Right forelimb (tissue), 1 donor: ENCODE data around the gene ASB18.
"Not testable (repeated sequence)": the region's sequence is repeated elsewhere in the genome, so short reads cannot be mapped to it uniquely, and the experiment has no call there.

Experiments
- DNase-seq: peaks from one replicate; pipeline ENCODE4 v3.0.0-alpha.2; 2018

Gene ASB18

GRCh38 chr2:236264256-236264655 is at the start of gene ASB18:
ASB18 (minus strand) TSS chr2:236264406; CDS start chr2:236264345, 61 bp downstream.
- peak; percentile 47 for DNase-seq

DNA sequence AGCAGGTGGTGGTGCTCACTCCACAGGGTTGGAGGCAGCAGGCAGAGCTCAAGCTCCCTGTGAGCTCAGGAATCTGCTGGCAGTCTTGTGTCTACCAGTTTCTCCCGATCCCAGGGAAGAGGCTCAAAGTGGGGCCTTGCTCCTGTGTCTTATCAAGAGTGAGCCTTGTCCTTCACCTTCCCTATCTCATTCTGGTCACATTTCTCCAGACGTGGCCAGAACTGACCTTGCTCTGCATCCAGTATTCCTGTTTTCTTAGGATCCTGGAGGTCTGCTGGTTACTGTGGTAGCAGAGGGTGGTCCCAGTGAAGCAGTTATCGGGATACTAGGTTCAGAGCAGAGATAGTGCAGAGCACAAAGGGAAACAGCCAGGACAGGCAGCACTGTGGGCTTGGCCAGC is 47.1 kb upstream of the ASB18 start:
- DNase-seq: no peak

DNA sequence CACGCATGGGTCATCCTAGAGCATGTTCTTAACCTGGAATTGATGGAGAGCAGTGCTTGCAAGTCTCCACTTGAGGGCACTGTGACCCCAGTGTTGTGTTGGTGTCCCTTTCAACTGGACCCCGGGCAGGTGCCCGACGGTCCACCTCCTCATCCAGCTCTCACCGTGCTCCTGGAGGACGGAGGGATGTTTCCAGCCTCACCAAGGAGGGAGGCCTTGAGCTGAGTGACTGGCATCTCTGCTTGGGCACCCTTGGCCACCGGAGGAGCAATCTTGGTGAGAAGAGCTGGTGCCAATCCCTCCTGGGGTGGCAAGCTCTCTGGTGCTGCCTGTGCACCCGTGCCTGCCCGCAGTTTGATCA is 45.4 kb upstream of the ASB18 start:
- DNase-seq: no peak

DNA sequence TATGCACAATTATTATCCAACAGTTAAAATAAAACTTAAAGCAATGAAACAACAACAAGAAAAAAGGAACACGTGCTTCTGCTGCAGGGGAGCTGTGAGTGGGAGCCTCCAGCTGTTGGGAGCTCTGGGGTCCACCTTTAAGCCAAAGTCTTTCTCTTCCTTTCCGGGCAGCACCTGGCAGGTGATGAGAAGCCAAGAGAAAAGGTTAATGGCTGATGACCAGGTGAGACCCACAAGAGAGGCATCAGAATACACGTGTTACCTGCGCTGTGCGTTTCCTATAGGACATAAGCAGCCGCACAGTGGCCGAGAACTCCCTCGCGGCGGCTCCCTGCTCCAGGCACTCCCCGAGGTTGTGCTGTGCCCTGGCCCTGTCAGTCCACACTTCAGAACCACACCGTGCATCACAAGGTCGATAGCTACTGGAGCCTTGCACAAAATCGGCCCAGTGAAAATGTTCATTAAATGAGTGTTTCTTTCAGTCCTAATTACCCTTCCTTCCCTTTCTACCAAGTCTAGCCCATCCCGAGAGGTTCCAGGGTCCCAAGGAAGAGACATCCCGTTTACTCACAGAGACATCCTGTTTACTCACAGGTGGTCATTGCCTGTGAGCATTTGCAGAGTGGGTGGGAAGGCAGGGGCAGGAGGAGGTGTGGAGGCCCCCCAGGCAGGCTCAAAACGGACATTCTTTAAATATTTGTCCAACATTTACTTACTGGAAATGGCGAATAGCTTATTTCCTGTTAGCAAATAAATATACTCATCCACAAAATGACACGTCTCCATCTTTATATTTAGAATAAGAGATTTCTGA is 44.9 kb upstream of the ASB18 start:
- no peak for DNase-seq

DNA sequence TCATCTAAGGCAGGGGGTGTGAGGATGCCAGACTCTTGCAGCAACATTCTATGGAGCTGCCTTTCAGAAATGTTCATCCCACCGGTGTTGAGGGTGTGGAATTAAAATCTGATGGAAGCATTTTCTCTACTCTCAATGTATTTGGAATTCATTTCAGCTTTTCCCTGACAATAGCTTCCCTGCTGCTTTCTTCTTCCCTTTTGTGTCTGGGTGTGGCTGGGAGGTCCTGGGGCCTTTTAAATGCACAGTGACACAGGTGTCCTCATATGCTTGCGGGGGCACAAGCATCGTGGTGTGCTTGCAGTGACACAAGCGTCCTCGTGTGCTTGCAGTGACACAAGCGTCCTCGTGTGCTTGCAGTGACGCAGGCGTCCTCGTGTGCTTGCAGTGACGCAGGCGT is 43.4 kb upstream of the ASB18 start:
- no peak for DNase-seq

DNA sequence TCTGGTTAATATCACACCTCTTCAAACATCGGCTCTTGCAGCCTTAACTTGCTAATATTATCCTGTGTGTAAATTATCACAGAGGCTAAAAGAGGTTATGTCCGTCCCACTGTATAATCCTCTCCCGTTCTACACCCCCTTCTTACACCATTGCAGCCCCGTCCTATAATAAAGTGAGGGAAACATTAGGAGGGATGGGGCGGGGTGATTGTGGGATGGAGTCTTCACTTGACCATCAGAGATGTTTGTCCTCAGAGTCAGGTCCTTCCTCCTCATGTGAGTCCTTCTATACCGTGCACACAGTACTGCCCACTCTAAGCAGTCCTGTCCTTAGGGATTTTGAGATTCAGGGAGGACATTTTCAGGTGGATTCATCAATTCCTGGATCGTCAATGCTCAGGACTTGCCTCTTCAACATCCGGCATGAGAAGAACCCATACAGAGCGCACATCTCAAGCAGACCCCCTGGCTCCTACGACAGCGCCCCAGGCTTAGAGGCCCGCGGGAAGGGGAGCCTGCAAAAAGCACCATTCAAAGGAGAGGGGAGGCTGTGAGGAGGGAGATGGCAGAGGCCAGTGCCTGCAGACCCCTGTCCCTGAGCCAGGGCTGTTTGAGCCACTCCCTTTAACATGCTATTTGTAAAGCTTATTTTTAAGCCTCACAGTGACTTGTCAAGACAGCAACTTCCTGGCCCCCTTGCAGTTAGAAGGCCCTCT is 42.8 kb upstream of the ASB18 start:
- no peak for DNase-seq

GRCh38 chr2:236305964-236306605 is 41.9 kb upstream of the ASB18 start:
- no peak for DNase-seq

DNA sequence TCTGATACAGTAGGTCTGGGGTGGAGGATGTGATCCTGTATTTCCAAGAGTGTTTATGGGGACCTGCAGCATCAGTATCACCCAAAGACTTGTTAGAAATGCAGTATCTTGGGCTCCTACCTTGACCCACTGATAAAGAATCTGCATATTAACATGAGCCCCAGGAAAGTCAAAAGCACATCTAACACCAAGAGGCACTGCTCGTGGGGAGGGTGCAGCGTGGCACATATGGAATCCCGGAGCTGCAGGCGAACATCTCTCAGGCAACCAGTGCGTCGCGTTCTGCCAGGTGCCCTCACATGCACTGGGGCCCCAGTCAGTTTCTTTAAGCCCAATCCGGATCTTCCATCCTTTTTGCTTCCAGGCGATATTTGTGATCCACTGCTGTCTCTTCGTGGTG is 41.3 kb upstream of the ASB18 start:
- DNase-seq: no peak

DNA sequence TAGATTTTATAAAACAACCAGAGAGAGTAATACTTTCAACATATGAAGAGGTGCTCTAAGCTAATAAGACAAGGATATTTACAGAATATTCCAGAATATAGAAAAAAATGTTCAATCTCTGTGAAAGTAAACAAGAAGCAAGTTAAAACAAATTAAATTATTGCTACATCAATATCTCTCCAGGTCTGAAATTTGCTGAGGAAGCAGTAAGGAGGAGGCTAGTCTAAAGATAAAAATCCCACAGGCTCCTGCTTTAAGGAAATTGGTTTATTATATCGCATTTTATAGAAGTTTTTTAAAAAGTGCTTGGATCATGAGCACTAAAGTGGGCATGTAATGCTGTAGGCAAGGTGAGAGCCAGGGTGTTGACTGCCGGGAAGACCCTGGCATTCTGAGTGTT is 39.7 kb upstream of the ASB18 start:
- DNase-seq: no peak

DNA sequence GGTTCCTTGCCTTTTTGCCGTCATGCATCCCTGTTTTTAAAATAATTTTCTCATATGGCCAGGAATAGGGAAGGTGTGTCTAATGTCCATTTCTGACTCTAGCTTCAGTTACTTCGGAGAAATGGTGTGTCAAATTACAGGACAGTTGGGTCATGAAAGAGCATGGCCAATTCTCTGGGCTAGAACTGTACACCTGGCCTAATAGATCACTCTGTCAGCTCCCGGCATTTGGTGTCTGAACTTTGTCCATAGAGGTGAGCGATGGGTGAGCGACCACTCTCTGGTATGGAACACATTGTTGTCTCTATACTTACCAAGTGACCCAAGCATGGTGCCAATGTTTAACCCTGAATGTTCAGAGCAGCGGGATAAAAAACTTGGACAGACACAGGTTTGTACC is 38.3 kb upstream of the ASB18 start:
- no peak for DNase-seq

GRCh38 chr2:236298924-236299475 is 34.8 kb upstream of the ASB18 start:
- DNase-seq: no peak

DNA sequence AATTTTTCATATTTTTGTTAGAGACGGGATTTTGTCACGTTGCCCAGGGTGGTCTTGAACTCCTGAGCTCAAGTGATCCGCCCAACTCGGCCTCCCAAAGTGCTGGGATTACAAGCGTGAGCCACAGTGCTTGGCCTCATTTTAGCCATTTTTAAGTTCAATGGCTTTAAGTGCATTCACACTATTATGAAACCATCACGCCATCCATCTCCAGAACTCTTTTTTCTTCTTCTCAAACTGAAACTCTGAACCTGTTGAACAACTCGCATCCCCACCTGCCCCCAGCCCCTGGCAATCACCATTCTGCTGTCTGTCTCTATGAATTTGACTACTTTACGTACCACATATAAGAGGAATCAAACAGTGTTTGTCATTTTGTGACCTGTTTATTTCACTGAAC is 31.3 kb upstream of the ASB18 start:
- DNase-seq: no peak

DNA sequence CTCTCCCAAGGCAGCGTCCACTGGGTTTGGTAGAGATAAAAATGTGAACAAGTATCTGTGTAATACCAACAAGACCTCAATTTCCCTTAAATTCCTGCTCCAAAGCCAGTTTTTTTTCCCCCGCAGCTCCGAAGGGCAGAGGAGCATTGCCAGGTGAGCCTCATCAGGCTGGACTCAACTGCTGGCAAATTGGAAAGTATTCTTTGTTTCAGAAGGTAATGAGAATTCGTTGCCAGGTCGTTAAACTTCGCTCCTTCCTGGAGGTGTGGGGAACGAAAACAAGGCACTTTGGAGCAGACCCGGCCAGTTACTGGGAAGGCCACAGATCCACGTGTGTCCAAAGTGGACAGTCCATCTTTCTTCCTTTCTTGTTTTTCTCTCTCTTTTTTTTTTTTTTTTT is 30.4 kb upstream of the ASB18 start:
- DNase-seq: no peak

GRCh38 chr2:236293241-236293810 is 29.1 kb upstream of the ASB18 start:
- no peak for DNase-seq

- DNase-seq: no peak
Measured at GRCh38 chr2:236291911-236292310, 27.7 kb upstream of the ASB18 start.

DNA sequence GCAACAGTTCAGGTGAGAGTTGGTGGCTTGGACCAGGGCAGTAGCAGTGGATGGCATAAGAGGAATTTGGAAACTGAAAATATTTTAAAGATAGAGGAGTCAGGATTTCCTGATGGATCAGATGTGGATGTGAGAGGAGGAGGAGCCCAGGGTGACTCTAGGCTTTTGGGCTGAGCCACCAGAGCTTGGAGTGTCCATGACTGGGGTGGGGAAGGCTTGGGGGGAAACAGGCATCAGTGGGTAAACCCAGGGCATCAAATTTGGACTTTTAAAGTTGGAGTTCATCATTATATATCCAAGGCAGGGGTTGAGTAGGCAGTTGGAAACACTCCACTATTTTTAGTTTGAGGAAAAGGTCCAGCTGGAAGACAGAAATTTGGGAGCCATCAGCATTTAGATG is 27.3 kb upstream of the ASB18 start:
- DNase-seq: no peak

DNA sequence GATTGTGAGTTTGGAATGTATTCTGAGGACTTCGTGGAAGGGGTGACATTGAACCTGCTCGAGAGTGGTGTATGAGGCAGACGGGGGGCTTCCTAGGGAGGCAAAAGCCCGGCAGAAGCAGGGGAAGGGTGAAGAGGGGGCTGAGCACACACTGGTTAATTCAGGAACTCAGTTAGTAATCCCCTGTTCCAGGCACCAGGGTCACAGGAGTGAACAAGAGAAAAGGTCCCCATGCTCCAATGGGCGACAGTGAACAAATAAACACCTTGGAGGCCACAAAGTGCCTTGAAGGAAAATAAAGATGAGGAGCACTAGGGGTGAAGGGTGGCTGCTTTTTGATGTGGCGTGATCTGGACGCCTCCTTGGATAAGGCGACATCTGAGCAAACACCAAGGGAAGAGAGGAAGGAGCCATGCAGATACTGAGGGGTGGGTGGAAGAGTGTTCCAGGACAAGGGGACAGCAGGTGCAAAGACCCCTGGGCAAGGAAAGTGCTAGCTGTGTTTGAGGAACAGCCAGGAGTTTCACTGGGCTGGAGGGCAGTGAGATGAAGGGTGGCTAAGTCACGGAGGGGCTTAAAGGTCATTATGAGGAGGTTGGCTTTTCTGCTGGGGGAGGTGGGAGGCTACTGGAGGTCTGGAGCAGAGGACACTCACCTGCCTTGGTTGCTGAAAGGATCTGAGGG is 26.7 kb upstream of the ASB18 start:
- DNase-seq: no peak

DNA sequence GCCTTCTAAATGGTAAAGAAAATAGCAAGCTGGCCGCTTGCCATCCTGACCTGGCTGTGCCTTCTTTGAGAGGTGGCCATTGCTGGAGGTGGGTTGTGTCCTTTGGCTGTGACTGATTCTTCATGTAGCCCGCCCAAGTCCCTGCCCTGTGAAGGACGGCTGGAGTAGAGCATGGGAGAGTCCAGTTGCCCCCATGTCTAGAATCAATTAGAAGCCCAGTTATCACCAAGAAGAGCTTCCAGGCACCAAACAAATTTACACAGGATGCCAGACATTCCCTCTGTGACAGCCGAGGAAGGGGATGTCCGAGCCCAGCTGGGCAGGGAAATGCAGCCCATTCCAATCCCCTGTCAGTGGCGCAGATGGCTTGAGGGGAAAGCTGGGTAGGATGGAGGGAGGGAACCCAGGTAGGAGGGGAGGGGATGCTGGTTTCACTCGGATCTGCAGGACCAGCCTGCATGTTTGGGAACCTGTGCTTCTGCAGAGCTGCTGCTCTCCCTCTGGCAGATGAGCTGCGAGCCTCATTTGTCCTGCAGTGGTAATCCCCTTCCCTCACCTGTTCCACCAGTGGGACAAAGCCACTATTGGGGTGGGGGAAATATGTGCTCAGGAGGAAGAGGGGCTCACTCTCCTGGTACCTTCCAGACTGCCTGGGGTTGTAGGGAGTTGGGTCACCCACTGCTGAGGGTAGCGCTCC is 25.7 kb upstream of the ASB18 start:
- DNase-seq: no peak

GRCh38 chr2:236288373-236288772 is 24.2 kb upstream of the ASB18 start:
- not testable (repeated sequence) for DNase-seq

GRCh38 chr2:236287656-236288055 is 23.4 kb upstream of the ASB18 start:
- DNase-seq: no peak

GRCh38 chr2:236286873-236287545 is 22.8 kb upstream of the ASB18 start:
- DNase-seq: no peak

DNA sequence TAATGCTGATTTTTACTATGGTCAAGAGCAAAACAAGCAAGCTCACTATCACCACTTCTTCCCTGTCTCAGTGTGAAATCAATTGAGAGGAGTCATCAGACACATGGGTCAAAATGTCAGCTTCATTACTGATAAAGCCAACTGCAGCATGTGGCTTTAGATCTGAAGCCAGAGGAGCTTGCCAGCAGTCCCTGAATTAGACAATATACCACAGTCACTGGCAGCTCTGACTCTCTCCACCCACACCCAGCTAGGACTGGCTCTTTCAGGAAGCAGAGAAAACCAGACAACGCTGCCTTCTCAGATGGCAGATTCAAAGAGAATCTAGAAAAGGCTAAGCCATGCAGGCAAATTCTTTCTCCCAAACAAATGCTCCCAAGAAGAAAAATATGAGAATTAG is 20.0 kb upstream of the ASB18 start:
- DNase-seq: no peak
